PFSK-1 (cell line): ENCODE measurements around the gene KDM6B.

Experiments used
- POLR2AphosphoS5 ChIP-seq: IDR thresholded peaks from 2 replicates; pipeline ENCODE4 v1.6.1; 2012; ENCODE audit warnings: low read depth, mild to moderate bottlenecking, control low read depth, low read length, moderate library complexity
- SIN3A ChIP-seq: IDR thresholded peaks from 2 replicates; pipeline ENCODE4 v1.6.1; 2012; ENCODE audit warnings: mild to moderate bottlenecking, low read length, moderate library complexity, borderline replicate concordance; ENCODE audit not compliant: insufficient read depth
- TAF1 ChIP-seq: IDR thresholded peaks from 2 replicates; pipeline ENCODE4 v1.6.1; 2012; ENCODE audit warnings: low read length, control low read depth, borderline replicate concordance; ENCODE audit not compliant: insufficient read depth
- TF ChIP-seq, protein P1 (sequence below), 2 experiments: IDR thresholded peaks; 2 replicates each; pipeline versions ENCODE4 v1.6.1 to v1.8.0; 2011 to 2012; ENCODE audit warnings: low read depth in 2 of 2, low read length in 2 of 2, control low read depth in 1 of 2, inconsistent platforms in 1 of 2, mild to moderate bottlenecking in 1 of 2, moderate library complexity in 1 of 2; ENCODE audit not compliant: insufficient read depth in 1 of 2

DNA sequence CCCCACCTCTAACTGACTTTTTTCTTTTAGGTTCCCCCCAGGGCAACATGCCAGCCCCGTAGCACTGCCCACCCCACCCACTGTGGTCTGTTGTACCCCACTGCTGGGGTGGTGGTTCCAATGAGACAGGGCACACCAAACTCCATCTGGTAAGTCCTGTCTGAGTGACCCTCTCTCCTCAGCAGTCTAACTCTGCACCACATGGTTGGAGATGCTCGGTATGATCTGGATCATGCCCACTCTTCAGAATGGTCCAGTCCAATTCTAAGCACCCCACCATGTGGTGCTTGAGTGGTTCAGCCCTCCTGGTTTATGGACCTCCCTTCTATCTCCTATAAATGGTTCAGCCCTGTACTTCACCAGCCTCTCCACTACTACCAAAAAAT is 5.9 kb downstream of the KDM6B start:
- TF ChIP-seq POLR2AphosphoS5 (no peak), SIN3A (no peak), TAF1 (no peak)
- TF ChIP-seq, protein P1, sequence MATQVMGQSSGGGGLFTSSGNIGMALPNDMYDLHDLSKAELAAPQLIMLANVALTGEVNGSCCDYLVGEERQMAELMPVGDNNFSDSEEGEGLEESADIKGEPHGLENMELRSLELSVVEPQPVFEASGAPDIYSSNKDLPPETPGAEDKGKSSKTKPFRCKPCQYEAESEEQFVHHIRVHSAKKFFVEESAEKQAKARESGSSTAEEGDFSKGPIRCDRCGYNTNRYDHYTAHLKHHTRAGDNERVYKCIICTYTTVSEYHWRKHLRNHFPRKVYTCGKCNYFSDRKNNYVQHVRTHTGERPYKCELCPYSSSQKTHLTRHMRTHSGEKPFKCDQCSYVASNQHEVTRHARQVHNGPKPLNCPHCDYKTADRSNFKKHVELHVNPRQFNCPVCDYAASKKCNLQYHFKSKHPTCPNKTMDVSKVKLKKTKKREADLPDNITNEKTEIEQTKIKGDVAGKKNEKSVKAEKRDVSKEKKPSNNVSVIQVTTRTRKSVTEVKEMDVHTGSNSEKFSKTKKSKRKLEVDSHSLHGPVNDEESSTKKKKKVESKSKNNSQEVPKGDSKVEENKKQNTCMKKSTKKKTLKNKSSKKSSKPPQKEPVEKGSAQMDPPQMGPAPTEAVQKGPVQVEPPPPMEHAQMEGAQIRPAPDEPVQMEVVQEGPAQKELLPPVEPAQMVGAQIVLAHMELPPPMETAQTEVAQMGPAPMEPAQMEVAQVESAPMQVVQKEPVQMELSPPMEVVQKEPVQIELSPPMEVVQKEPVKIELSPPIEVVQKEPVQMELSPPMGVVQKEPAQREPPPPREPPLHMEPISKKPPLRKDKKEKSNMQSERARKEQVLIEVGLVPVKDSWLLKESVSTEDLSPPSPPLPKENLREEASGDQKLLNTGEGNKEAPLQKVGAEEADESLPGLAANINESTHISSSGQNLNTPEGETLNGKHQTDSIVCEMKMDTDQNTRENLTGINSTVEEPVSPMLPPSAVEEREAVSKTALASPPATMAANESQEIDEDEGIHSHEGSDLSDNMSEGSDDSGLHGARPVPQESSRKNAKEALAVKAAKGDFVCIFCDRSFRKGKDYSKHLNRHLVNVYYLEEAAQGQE (IDR thresholded peaks at IDR 0.05; ENCODE audit: insufficient read depth in 1 of 2, low read depth in 2 of 2, low read length in 2 of 2) = no peak
